H1 (cell line): ENCODE data around the gene CAB39L. TPM values are rescaled to one million over a fixed set of nuclear protein-coding genes. Genes with fewer than 3 reads are reported as not detected.

Experiments used
- CTCF ChIA-PET: fragments of 300-600 bp; sonication (Branson Sonifier 250); formaldehyde crosslinking; loops from one replicate; lab custom pipeline; 2021; ENCODE audit not compliant: partially characterized antibody; lab: Charles Lee
- POLR2A ChIA-PET: fragments of 300-600 bp; sonication (Branson Sonifier 250); formaldehyde crosslinking; loops from one replicate; lab custom pipeline; 2021; ENCODE audit warnings: inconsistent platforms; ENCODE audit not compliant: partially characterized antibody; lab: Charles Lee
- DNase-seq, 2 experiments: peaks; one replicate each; pipeline versions ENCODE4 v3.0.0 to v3.0.0-alpha.2; 2010 to 2022; ENCODE audit warnings: low spot score in 2 of 2, low read depth in 1 of 2, mixed read lengths in 1 of 2
- FAIRE-seq: peaks from 2 replicates; lab custom pipeline; 2011; peaks lifted over from hg19 to GRCh38; lab: Jason Lieb, UNC
- H2AFZ ChIP-seq: 2 replicates; pipeline ENCODE4 v1.8.1; 2012; ENCODE audit warnings: low read length, inconsistent platforms
- H2AK5ac ChIP-seq: 2 replicates; pipeline ENCODE4 v1.6.1; 2013; ENCODE audit warnings: low read depth, low read length
- H2BK120ac ChIP-seq: replicated peaks from 2 replicates; pipeline ENCODE3; 2013; ENCODE audit warnings: low read depth, low read length, inconsistent platforms
- H2BK12ac ChIP-seq: 2 replicates; pipeline ENCODE4 v1.6.1; 2013; ENCODE audit warnings: low read depth, low read length
- H2BK15ac ChIP-seq: 2 replicates; pipeline ENCODE4 v1.6.1; 2013; ENCODE audit warnings: low read length
- H2BK20ac ChIP-seq: 2 replicates; pipeline ENCODE4 v1.6.1; 2013; ENCODE audit warnings: low read length
- H2BK5ac ChIP-seq: 2 replicates; pipeline ENCODE4 v1.6.1; 2013; ENCODE audit warnings: low read depth, low read length
- H3K14ac ChIP-seq: 2 replicates; pipeline ENCODE4 v1.6.1; 2013; ENCODE audit warnings: inconsistent platforms; ENCODE audit not compliant: insufficient read length
- H3K18ac ChIP-seq: 2 replicates; pipeline ENCODE4 v1.6.1; 2013; ENCODE audit warnings: low read length; ENCODE audit errors: extremely low read depth
- H3K23ac ChIP-seq: 2 replicates; pipeline ENCODE4 v1.6.1; 2013; ENCODE audit warnings: inconsistent platforms; ENCODE audit not compliant: insufficient read length
- H3K23me2 ChIP-seq: 2 replicates; pipeline ENCODE4 v1.6.1; 2013; ENCODE audit warnings: low read depth, low read length
- H3K27ac ChIP-seq: 2 replicates; pipeline ENCODE4 v1.6.1; 2011; ENCODE audit warnings: low read depth, low read length, inconsistent platforms
- H3K27me3 ChIP-seq, 4 experiments: replicated peaks in 1 of 4; 1 replicate in 1 of 4; 2 replicates in 3 of 4; pipeline versions ENCODE4 v1.6.1 to v1.8.1; 2011 to 2013; ENCODE audit warnings: low read length in 3 of 4, mild to moderate bottlenecking in 3 of 4, inconsistent platforms in 2 of 4, mixed read lengths in 2 of 4, moderate library complexity in 1 of 4; ENCODE audit not compliant: control insufficient read depth in 3 of 4, insufficient read depth in 3 of 4; ENCODE audit errors: extremely low read depth in 1 of 4
- H3K36me3 ChIP-seq, 4 experiments: 2 replicates each; pipeline versions ENCODE4 v1.6.1 to v1.8.1; 2011 to 2013; ENCODE audit warnings: mild to moderate bottlenecking in 4 of 4, low read length in 3 of 4, moderate library complexity in 2 of 4, control low read depth in 1 of 4, inconsistent platforms in 1 of 4; ENCODE audit not compliant: insufficient read depth in 4 of 4, control insufficient read depth in 2 of 4
- H3K4ac ChIP-seq: replicated peaks from 2 replicates; pipeline ENCODE3; 2013; ENCODE audit warnings: low read length, low read depth, mixed read lengths, inconsistent platforms; ENCODE audit not compliant: insufficient read length
- H3K4me1 ChIP-seq, 4 experiments: replicated peaks in 1 of 4; 1 replicate in 1 of 4; 2 replicates in 3 of 4; pipeline versions ENCODE4 v1.6.1 to v1.8.1; 2011 to 2013; ENCODE audit warnings: low read length in 3 of 4, inconsistent platforms in 2 of 4, mixed read lengths in 1 of 4; ENCODE audit not compliant: insufficient read depth in 4 of 4, control insufficient read depth in 3 of 4
- H3K4me2 ChIP-seq, 2 experiments: 2 replicates each; pipeline versions ENCODE4 v1.6.1 to v1.8.1; 2011 to 2013; ENCODE audit warnings: low read depth in 2 of 2, low read length in 2 of 2, control low read depth in 1 of 2, inconsistent platforms in 1 of 2, mild to moderate bottlenecking in 1 of 2; ENCODE audit not compliant: insufficient read depth in 1 of 2
- H3K4me3 ChIP-seq, 4 experiments: fragments of 200-600, 300-600 bp in 1 of 4; sonication (generic), shearing (Covaris generic), sonication (Bioruptor Twin) in 1 of 4; 2 replicates each; pipeline versions ENCODE4 v1.5.1 to v1.8.1; 2011 to 2016; ENCODE audit warnings: low read length in 4 of 4, low read depth in 3 of 4, control low read depth in 2 of 4, inconsistent platforms in 2 of 4, mild to moderate bottlenecking in 2 of 4, mixed read lengths in 1 of 4, moderate library complexity in 1 of 4; ENCODE audit not compliant: insufficient read depth in 2 of 4; ENCODE audit errors: extremely low read depth in 1 of 4
- H3K56ac ChIP-seq: replicated peaks from 2 replicates; pipeline ENCODE3; 2013; ENCODE audit warnings: low read depth, mild to moderate bottlenecking, mixed read lengths, low read length, inconsistent platforms; ENCODE audit not compliant: insufficient read length
- H3K79me1 ChIP-seq: 2 replicates; pipeline ENCODE4 v1.6.1; 2013; ENCODE audit warnings: low read depth, low read length, control low read depth
- H3K79me2 ChIP-seq, 2 experiments: 2 replicates each; pipeline versions ENCODE4 v1.6.1 to v1.8.1; 2012 to 2013; ENCODE audit warnings: low read length in 2 of 2, mild to moderate bottlenecking in 2 of 2, inconsistent platforms in 1 of 2; ENCODE audit not compliant: insufficient read depth in 2 of 2, control insufficient read depth in 1 of 2
- H3K9ac ChIP-seq, 4 experiments: replicated peaks in 1 of 4; 1 replicate in 1 of 4; 2 replicates in 3 of 4; pipeline versions ENCODE4 v1.6.1 to v1.8.1; 2011 to 2013; ENCODE audit warnings: low read depth in 3 of 4, low read length in 3 of 4, control low read depth in 2 of 4, mild to moderate bottlenecking in 2 of 4, moderate library complexity in 2 of 4, inconsistent platforms in 1 of 4; ENCODE audit errors: extremely low read depth in 1 of 4
- H3K9me3 ChIP-seq, 2 experiments: 2 replicates each; pipeline versions ENCODE4 v1.6.1 to v1.8.1; 2012 to 2013; ENCODE audit warnings: mild to moderate bottlenecking in 2 of 2, moderate library complexity in 2 of 2, control low read depth in 1 of 2, inconsistent platforms in 1 of 2, low read depth in 1 of 2, low read length in 1 of 2, mixed read lengths in 1 of 2; ENCODE audit not compliant: insufficient read depth in 2 of 2
- H4K20me1 ChIP-seq, 2 experiments: replicated peaks in 1 of 2; 2 replicates each; pipeline versions ENCODE3 to v1.8.1; 2011 to 2013; ENCODE audit warnings: inconsistent platforms in 2 of 2, low read length in 2 of 2, mild to moderate bottlenecking in 1 of 2; ENCODE audit not compliant: insufficient read depth in 2 of 2, control insufficient read depth in 1 of 2
- H4K5ac ChIP-seq: 2 replicates; pipeline ENCODE4 v1.6.1; 2013; ENCODE audit warnings: low read length, low read depth, mixed read lengths, inconsistent platforms; ENCODE audit not compliant: insufficient read length
- H4K8ac ChIP-seq: 2 replicates; pipeline ENCODE4 v1.8.0; 2013; ENCODE audit warnings: mild to moderate bottlenecking, moderate library complexity, low read length, inconsistent platforms; ENCODE audit not compliant: insufficient read depth; ENCODE audit errors: extremely low read depth
- H4K91ac ChIP-seq: replicated peaks from 2 replicates; pipeline ENCODE3; 2013; ENCODE audit warnings: low read length, mixed read lengths, inconsistent platforms; ENCODE audit not compliant: insufficient read length
- CTCF ChIP-seq, 3 experiments: IDR thresholded peaks; 1 replicate in 2 of 3; 2 replicates in 1 of 3; pipeline versions ENCODE4 v1.5.1 to v1.6.1; 2011; ENCODE audit warnings: low read length in 3 of 3, mild to moderate bottlenecking in 3 of 3, inconsistent platforms in 2 of 3, low read depth in 1 of 3, moderate library complexity in 1 of 3; ENCODE audit not compliant: insufficient read depth in 1 of 3; ENCODE audit errors: control extremely low read depth in 1 of 3
- EGR1 ChIP-seq: IDR thresholded peaks from 2 replicates; pipeline ENCODE4 v1.6.1; 2011; ENCODE audit warnings: low read depth, low read length, borderline replicate concordance
- EP300 ChIP-seq, 2 experiments: IDR thresholded peaks; 1 replicate in 1 of 2; 2 replicates in 1 of 2; pipeline ENCODE4 v1.6.1; 2011 to 2012; ENCODE audit warnings: low read depth in 2 of 2, low read length in 2 of 2, mild to moderate bottlenecking in 2 of 2, borderline replicate concordance in 1 of 2, inconsistent platforms in 1 of 2, moderate library complexity in 1 of 2
- JUN ChIP-seq: IDR thresholded peaks from 2 replicates; pipeline ENCODE4 v1.6.1; 2011; ENCODE audit warnings: low read depth, mild to moderate bottlenecking, improper control_type of control experiment, low read length
- JUND ChIP-seq: IDR thresholded peaks from 2 replicates; pipeline ENCODE4 v1.6.1; 2011; ENCODE audit warnings: mild to moderate bottlenecking, improper control_type of control experiment, low read length
- KDM1A ChIP-seq: fragments of 200-600, 300-600 bp; sonication (generic); IDR thresholded peaks from 2 replicates; pipeline ENCODE4 v1.7.1; 2016; ENCODE audit warnings: mild to moderate bottlenecking, low read length, borderline replicate concordance
- RAD21 ChIP-seq, 2 experiments: IDR thresholded peaks in 1 of 2; conservative IDR thresholded peaks in 1 of 2; 2 replicates each; pipeline ENCODE4 v1.6.1; 2011; ENCODE audit warnings: low read depth in 2 of 2, low read length in 2 of 2, improper control_type of control experiment in 1 of 2, inconsistent platforms in 1 of 2, mild to moderate bottlenecking in 1 of 2, moderate library complexity in 1 of 2
- RBBP5 ChIP-seq: IDR thresholded peaks from 2 replicates; pipeline ENCODE4 v1.7.1; 2012; ENCODE audit warnings: low read depth, mild to moderate bottlenecking, inconsistent platforms, low read length, moderate library complexity, borderline replicate concordance
- TCF12 ChIP-seq: IDR thresholded peaks from 2 replicates; pipeline ENCODE4 v1.6.1; 2011; ENCODE audit warnings: low read depth, mild to moderate bottlenecking, low read length
- YY1 ChIP-seq: IDR thresholded peaks from 2 replicates; pipeline ENCODE4 v1.6.1; 2011; ENCODE audit warnings: low read depth, mild to moderate bottlenecking, low read length
- ZNF274 ChIP-seq: IDR thresholded peaks from 2 replicates; pipeline ENCODE4 v1.7.0; 2012; ENCODE audit warnings: low read length, borderline replicate concordance; ENCODE audit errors: extremely low read depth
- WGBS, 2 experiments: shearing (Covaris generic) in 1 of 2; methylation state at CpG; one replicate each; pipeline versions ENCODE4 v1.1.6 to v1.1.7; 2013 to 2015; ENCODE audit warnings: low lambda C conversion rate in 2 of 2, mixed read lengths in 2 of 2, inconsistent platforms in 1 of 2, low coverage in 1 of 2, missing lambda C conversion rate in 1 of 2; ENCODE audit not compliant: insufficient replicate concordance in 2 of 2, insufficient coverage in 1 of 2, insufficient read length in 1 of 2; ENCODE audit errors: extremely low coverage in 1 of 2, missing lambda C conversion rate in 1 of 2; 5-methylcytosine and 5-hydroxymethylcytosine counted together
- polyA plus RNA-seq, 7 experiments: library from polyadenylated mRNA; depleted of rRNA in 3 of 7; stranded (reverse) in 5 of 7; unstranded in 2 of 7; fragments of >200 nt in 5 of 7; fragments of 200-250 nt in 2 of 7; gene quantifications; 1 replicate in 5 of 7; 2 replicates in 1 of 7; 4 replicates in 1 of 7; pipeline versions ENCODE4 v1.2.1 to v1.2.3, GENCODE V29; 2011 to 2013; ENCODE audit warnings: missing spikeins in 2 of 7, mixed read lengths in 2 of 7
- total RNA-seq: library from RNA; stranded (reverse); fragmentation: NEBNext Ultra II Directional; extraction: Animal tissue kit (Norgen Biotek cat#: 25700); gene quantifications from 2 replicates; pipeline ENCODE4 v1.2.1, GENCODE V29; 2021

CAB39L gene
- total and polyA plus RNA-seq, 2 of the 8 experiments (the other 6 are each of a cell fraction or from before 2014, with no cell fraction given) = 2.5 to 4.8 TPM

DNA sequence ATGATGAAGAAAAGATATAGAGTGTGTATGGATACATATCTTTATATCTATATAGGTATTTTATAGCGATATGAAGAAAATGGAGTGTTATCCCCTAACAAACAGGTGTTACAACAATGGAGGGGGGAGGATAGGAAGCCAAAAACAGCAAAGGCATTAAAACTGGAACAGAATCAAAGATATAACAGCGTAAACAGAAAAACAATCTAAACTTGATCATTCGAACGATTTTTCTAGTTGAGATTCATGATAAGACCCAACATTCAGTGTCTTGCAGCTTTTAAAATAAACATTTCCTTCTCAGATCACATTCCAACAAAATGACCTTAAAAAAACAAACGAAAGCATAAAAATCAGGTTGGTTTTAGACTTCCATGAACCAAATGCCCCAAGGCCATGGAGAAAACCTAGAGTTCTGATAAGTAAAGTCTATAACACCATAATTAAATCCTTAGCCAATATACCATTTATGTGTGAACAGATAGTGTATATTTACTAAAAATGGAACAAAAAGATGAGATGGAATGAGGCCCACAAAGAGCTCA lies 55.7 kb downstream of the CAB39L start:
- Histone ChIP-seq H3K4me1 (no peaks in the 10 kb centered on the region), H3K27me3 (peaks cover 0 to 2% (median 0%) of the 10 kb centered on the region in 4 experiments; a peak in 1 of 7 replicates), H3K56ac (no peak overlapping the region), H2BK15ac (no peak overlapping the region), H2AK5ac (no peak overlapping the region), H3K4ac (no peak overlapping the region), H3K79me1 (no peaks in the 10 kb centered on the region), H3K9me3 (no peaks in the 10 kb centered on the region), H2BK120ac (no peak overlapping the region), H3K36me3 (no peaks in the 10 kb centered on the region), H4K8ac (no peak overlapping the region), H4K91ac (no peak overlapping the region), H3K18ac (no peak overlapping the region), H4K20me1 (no peaks in the 10 kb centered on the region), H3K23ac (no peak overlapping the region), H3K4me2 (no peak overlapping the region), H2BK5ac (no peak overlapping the region), H3K4me3 (no peak overlapping the region), H2BK20ac (no peak overlapping the region), H2BK12ac (no peak overlapping the region), H4K5ac (no peak overlapping the region), H3K23me2 (no peaks in the 10 kb centered on the region), H2AFZ (no peak overlapping the region), H3K27ac (no peak overlapping the region), H3K14ac (no peak overlapping the region), H3K79me2 (no peaks in the 10 kb centered on the region), H3K9ac (no peak overlapping the region)
- 53% methylated on average over 5 of the region's 5 CpGs; no CpG with 5 or more reads in 1 of the 2 experiments for WGBS, 2 experiments
- CTCF ChIA-PET = no interaction called here
- DNase-seq = no peak
- FAIRE-seq = peak; percentile 42
- POLR2A ChIA-PET = no interaction called here
- no peak for TF ChIP-seq JUND
- TF ChIP-seq ZNF274 = no peak
- no peak for TF ChIP-seq KDM1A
- no peak for TF ChIP-seq RBBP5
- TF ChIP-seq TCF12 = no peak
- TF ChIP-seq YY1 = no peak
- no peak for TF ChIP-seq CTCF (IDR thresholded peaks at IDR 0.05; ENCODE audit: control extremely low read depth in 1 of 3, insufficient read depth in 1 of 3, low read depth in 1 of 3, low read length in 3 of 3)
- no peak for TF ChIP-seq RAD21 (IDR thresholded peaks at IDR 0.05 in 1 of 2, conservative IDR thresholded peaks at IDR 0.05 in 1 of 2; ENCODE audit: low read depth in 2 of 2, low read length in 2 of 2)
- TF ChIP-seq EGR1 = no peak
- TF ChIP-seq EP300 (IDR thresholded peaks at IDR 0.05; ENCODE audit: borderline replicate concordance in 1 of 2, low read depth in 2 of 2, low read length in 2 of 2) = no peak
- TF ChIP-seq JUN = no peak
